CD4-positive, alpha-beta T cell treated with Interleukin-1 beta for 1 hour (primary cell): ENCODE results near the gene CIRBP.
A peak's percentile ranks its signal among the peaks of the same experiment; 100 is the strongest.

Experiments
- DNase-seq, 2 donors: peaks; one replicate each; pipeline ENCODE4 v3.0.0-alpha.2; 2020 to 2022

CIRBP gene

DNA sequence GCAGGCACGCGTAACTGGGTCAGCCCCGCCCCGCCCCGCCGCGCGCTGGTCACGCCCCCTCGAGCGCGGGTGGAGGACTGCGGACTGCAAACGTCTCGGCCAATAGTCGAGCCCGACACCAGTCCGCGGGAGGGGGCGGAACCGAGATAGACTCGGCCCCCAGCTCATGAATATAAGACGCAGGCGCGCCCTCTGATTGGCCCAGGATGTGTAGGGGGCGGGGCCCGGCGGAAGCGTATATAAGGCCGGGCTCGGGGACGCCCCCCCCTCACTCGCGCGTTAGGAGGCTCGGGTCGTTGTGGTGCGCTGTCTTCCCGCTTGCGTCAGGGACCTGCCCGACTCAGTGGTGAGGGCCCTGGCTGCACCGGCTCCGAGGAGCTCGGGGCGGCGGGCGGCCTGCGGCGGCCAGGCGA lies at the start of gene CIRBP:
CIRBP (plus strand) TSS at position 268 of the 413 bp plus-strand sequence. CDS start 1,602 bp downstream, outside the sequence.
- DNase-seq: peak; percentile 99 to 100

DNA sequence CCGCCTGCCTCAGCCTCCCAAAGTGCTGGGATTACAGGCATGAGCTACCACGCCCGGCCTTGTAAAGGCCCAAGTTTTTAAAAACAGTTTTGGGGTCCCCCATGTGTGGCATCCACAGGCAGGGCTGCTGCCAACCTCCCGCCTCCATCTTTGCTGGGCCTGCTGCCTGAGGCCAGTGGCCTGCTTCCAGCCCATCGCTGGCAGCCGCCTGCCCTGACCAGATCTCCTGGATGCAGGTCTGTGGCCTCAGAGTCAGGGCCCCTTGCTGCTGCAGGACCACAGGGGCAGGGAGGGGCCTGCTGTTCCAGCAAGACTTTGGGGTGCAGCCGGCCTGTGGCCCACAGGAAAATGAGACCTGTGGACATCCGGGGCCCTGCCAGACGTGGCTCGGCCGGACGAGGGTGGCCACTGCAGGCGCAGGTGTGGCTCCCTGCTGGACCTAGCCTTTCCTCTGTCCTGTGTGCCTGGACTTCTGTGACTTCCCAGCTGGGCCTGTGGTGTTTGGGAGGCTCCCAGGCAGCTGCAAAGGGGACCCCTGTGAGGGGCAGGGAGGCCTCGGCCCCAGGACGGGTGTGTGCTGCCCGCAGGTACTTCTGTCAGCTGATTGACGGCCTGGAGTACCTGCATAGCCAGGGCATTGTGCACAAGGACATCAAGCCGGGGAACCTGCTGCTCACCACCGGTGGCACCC lies 49.2 kb upstream of the CIRBP start:
- no peak for DNase-seq

DNA sequence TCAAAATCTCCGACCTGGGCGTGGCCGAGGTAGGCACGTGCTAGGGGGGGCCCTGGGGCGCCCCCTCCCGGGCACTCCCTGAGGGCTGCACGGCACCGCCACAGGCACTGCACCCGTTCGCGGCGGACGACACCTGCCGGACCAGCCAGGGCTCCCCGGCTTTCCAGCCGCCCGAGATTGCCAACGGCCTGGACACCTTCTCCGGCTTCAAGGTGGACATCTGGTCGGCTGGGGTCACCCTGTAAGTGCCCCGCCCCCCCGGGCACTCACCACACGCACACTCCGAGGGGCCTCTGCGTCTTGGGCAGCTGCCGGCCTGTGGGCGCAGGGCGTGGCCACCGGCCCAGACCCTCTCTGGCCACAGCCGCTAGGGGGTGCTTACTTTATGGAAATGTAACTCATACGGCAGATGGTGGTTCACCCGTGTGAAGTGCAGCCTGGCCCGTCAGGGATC lies 48.6 kb upstream of the CIRBP start:
- no peak for DNase-seq

DNA sequence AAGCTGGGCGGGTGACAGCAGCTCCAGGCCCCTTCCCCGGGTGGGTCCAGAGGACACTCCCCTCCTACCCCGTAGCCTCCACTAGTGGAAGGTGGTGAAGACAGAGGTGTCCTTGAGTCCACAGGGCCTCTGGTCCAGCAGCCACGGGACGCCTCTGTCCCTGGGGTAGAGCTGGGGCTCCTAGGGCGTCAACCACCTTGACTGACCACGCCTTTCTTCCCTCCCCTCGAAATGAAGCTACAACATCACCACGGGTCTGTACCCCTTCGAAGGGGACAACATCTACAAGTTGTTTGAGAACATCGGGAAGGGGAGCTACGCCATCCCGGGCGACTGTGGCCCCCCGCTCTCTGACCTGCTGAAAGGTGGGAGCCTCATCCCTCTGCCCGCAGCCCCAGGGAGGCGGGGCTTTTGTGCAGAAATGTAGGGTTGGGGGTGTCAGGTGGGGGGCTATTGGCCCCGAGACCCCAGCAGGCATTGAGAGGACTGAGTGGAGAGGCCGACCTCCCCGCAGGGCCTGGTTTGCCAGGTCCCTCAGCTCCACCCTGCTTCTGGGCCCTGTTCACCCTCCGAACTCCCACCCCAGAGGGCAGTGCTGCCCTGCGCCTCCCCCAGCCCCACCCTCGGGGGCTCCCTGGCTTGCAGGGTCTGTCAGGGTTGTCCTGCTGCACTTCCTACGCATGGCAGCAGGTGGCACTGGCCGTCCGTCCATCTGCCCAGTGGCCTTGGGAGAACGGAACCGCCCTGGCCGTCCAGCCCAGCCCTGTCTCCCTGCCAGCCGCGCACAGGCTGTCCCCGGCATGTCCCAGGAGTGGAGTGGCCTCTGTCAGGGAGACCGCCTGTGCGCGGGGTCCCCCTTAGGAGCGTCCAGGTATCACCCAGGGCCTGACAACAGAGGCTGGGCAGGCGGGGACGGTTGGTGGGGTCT lies 47.9 kb upstream of the CIRBP start:
- no peak for DNase-seq

DNA sequence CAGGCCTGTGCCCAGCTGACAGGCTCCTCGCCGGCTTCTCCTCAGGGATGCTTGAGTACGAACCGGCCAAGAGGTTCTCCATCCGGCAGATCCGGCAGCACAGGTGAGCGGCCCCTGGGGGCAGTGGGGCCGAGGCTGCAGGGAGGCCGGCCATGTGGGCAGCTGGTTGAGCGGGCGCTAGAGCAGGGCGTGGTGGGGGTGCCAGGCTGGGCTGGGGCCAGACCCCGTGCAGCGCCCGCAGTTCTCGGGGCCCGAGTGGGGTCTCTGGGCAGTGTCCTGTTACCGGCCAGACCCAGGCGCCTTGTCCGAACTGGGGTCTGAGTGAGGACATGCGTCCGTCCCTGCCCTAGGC lies 47.3 kb upstream of the CIRBP start:
- no peak for DNase-seq

DNA sequence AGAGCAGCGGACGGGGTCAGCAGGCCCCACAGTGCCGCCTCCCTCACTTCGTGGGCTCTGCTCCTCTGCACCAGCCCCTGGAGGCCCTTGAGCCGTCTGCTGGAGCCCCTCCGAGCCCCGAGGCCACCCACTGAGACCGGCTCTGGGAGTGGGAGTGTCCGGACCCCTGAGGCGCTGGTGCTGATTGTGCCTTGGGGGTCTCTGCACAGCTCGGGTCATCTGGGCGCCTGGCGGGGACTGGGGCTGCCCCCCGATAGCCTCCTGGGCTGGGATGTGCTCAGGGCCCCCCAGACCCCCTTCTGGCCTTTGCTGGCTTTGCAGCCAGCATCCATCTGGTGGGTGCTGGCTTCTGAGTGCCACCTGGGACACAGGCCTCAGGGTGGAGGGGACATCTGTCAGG lies 46.7 kb upstream of the CIRBP start:
- no peak for DNase-seq

DNA sequence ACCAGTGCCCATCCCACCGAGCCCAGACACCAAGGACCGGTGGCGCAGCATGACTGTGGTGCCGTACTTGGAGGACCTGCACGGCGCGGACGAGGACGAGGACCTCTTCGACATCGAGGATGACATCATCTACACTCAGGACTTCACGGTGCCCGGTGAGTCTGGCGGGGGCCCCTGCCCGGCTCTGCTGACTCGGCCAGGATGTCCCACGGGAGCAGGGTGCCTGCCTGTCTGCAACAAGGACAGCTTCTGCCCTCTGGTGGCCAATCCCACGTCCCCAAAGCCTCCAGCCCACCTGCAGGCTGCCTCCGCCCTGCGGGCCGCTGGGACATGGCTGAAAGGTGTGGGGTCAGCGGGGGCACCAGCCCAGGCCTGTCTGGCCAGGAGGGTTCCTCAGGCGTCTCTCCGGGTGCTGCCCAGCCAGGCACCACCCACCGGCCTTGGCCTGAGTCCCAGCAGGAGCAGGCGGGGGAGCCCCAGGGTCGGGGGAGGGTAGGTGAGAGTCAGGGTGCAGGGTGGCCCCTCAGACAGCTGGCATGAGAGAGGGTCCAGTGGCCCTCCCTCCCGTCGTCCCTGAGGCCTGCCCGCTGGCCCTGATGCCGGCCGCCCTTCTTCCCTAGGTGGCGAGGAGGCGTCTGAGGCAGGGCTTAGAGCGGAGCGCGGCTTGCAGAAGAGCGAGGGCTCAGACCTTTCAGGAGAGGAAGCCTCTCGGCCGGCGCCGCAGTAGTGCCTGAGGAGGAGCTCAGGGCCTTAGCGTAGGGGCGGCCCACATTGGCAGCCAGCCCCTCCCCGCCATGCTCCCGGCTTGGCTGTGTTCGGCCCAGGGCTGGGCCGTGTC lies 45.9 kb upstream of the CIRBP start:
- DNase-seq: peak in 1 of 2 donors; percentile 34

DNA sequence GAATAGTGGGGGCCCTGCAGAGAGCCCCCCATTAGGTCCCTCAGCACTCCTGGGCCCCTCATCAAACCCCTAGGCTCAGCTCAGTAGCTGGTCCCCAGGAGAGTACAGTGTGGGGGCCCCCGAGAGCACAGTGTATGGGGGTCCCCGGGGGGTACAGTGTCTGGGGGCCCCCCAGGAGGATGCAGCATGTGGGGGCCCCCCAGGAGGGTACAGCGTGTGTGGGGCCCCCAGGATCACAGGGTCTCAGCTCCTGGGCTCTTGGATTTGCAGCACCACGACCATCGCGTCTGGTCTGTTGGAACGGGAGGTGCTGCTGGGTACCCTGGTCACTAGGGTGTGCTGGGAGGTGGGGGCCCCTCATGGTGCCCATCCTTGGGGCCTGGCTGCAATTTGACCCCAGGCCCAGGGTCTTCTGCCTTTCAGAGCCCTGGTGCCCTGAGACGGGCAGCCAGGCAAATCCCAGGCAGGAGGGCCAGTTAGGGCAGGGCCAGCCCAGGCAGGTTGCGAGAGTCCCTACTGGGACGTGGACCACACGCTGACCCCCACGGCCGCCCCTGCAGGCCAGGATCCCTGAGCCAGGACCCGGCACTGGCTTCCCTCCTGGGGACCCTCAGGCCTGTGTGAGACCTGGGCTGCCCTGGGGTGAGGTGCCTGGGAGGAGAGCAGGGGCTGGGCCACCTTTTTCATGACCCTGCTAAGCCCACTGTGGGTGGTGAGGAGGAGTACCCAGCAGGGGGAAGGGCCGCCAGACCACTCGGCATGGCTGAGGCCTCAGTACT lies 44.9 kb upstream of the CIRBP start:
- no peak for DNase-seq

- DNase-seq: no peak
Measured at GRCh38 chr19:1224847-1225246, 44.3 kb upstream of the CIRBP start.

DNA sequence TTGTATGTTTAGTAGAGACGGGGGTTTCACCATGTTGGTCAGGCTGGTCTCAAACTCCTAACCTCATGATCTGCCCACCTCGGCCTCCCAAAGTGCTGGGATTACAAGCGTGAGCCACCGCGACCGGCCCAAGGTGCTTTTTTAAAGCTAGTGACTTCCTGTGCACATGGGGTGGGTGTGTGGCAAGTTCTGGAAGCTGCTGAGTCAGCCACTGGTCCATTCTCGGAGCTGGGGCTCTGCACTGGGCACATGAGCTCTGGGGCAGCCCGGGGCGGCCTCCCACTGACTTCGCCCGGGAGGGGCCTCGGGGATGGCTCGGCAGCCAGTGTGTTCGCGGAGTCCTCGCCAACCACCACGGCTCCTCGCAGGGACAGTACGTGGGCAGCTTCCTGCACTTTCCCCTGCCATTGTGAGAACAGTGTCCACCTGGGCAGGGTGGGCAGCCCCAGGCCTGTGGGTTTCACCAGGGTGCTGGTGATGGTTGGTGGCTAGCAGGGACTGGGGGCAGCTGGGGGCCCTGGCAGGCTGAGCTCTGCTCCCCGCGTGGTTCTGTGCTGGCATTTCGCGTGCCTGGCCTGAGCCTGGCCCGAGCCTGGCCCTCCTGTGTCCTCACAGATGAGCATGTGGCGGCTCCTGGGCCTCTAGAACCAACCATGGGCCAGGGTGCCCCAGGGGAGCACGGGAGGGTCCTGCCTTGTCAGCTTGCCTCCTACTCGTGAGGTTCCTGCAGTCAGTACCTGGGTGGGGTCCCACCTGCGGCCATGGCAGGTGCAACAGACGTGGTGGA lies 43.5 kb upstream of the CIRBP start:
- no peak for DNase-seq

- no peak for DNase-seq
Measured at GRCh38 chr19:1226227-1226518, 43.0 kb upstream of the CIRBP start.

GRCh38 chr19:1226522-1227303 lies 42.4 kb upstream of the CIRBP start:
- DNase-seq: no peak

DNA sequence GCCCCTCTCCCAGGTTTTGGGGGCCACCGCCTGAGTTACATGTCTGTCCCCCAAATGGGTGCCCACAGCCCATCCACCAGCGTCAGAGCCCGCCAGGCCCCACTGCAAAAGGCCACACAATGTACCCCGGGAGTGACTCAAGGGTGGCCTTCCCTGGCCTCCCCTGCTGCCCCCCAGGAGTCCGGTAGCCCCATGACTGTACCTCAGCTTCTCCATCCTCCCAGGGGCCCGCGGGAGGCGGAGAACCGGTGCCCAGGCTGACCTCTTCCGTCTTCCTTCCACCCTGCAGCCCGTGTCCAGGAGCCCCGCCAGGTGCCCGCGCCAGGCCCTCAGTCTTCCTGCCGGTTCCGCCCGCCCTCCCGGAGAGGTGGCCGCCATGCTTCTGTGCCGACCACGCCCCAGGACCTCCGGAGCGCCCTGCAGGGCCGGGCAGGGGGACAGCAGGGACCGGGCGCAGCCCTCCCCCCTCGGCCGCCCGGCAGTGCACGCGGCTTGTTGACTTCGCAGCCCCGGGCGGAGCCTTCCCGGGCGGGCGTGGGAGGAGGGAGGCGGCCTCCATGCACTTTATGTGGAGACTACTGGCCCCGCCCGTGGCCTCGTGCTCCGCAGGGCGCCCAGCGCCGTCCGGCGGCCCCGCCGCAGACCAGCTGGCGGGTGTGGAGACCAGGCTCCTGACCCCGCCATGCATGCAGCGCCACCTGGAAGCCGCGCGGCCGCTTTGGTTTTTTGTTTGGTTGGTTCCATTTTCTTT lies 41.7 kb upstream of the CIRBP start:
- no peak for DNase-seq

DNA sequence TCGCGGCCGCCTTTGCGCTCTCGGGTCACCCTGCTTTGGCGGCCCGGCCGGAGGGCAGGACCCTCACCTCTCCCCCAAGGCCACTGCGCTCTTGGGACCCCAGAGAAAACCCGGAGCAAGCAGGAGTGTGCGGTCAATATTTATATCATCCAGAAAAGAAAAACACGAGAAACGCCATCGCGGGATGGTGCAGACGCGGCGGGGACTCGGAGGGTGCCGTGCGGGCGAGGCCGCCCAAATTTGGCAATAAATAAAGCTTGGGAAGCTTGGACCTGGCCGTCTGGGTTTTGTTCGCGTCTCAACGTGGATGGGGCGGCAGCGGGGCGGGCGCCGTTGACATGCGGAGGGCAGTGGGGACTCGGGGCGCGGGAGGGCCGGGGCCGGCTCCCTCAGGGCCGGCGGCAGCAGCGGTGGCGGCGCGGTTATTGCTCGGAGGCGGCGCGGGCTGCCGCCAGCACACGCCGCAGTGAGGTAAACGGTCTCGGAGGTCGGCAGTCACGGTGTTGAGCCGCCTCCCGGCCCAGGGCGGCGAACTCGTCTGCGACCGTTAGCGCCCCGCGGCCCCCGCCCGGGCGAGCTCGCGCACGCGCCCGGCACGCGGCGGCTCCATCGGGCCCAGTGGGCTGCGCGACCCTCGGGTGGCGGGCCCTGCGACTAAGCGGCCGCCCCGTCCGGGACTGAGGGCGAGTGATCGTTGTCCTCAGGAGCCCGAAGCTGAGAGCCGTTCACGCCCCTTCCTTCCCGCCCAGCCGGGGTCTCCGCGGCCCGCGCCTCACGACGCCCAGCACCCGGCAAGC lies 40.8 kb upstream of the CIRBP start:
- DNase-seq: no peak

GRCh38 chr19:1229056-1229923 lies 39.8 kb upstream of the CIRBP start:
- DNase-seq: no peak

DNA sequence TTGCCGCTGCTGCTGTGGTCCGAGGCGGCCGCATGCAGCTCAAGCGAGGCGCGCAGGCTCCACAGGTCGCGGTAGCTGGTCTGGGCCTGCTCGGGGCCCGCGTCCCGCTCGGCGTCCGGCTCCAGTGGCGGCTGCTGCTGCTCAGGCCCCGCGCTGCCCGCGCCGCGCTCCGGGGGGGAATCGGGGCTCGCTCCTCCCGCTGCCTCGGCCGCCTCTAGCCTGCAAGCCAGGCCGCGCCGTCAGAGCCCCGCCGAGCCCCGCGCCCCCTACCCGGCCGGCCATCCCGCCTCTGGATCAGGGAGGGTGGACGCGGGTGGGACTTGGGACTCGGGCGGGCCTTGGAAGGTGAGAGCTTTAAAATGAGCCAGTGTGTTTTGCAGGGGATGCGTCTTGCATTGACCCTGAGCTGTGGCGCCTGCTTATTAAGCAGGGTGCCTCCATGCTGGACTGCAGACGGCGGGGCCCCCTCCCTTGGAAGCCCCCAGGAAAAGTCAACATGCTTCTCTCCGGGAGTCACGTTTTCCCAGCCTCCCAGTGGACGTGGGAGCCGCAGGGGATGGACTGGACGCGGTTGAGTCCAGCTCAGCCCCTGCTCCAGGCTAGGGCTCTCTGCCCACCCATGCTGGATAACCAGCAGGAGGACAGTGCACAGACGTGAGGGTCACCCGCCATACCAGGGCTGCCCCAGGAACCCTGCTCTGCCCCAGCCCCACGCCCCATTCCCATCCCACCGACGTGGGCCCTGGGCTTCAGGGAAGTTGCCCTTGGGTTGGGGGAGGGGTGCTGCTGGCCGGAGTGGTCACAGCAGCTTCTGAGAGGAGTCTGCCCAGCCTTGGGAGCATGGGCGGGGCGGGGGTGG lies 39.0 kb upstream of the CIRBP start:
- DNase-seq: no peak

DNA sequence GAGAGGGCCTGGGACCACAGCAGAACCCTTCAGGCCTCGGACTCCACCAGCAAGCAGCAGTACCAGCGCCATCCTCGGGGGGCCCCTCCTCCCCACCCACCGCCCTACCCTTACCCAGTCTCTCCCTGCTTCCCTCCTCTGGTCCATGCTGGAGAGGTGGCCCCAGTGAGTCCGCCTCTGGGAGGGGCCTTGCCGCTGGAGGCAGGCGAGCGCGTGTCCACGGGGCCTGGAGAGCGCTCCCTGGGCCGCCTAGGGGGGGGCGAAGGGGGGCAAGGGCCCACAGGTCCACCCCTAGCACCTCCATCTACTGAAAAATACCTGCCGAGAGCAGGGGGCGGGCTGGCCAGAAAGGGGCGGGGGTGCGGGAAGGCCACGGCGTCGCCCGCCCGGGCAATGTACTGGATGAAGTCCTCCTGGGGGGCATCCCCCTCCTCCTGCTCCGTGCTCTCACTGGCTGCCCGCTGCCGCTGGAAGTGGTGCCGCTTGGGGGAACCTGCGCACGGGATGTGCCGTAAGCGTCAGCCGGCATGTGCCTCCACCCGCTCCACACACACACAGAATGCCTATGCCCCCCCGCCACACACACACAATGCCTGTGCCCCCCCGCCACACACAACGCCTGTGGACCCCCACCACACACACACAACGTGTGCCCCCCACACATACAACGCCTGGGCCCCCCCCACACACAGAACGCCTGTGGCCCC lies 38.2 kb upstream of the CIRBP start:
- DNase-seq: no peak
